ENCODE data around the gene CDK6.

CDK6 gene

GRCh38 chr7:92783260-92784201 lies 52.8 kb downstream of the CDK6 start:
- Mint-ChIP-seq H3K27ac (no peak overlapping the region), H3K9me3 (peaks cover 1% of the 10 kb centered on the region), H3K4me1 (peaks cover 4% of the 10 kb centered on the region), H3K27me3 (no peaks in the 10 kb centered on the region), H3K4me3 (no peak overlapping the region), H3K36me3 (peaks cover 1% of the 10 kb centered on the region)
- DNase-seq (ENCODE audit: low spot score in 2 of 2) (no peak), ATAC-seq (ENCODE audit: low read depth) (no peak)

- ATAC-seq (ENCODE audit: low read depth), result no peak
- H3K36me3 Mint-ChIP-seq, result no peaks in the 10 kb centered on the region
- H3K9me3 Mint-ChIP-seq, result no peaks in the 10 kb centered on the region
- H3K4me1 Mint-ChIP-seq, result peaks cover 4% of the 10 kb centered on the region
- DNase-seq (ENCODE audit: low spot score in 2 of 2), result no peak
- H3K27ac Mint-ChIP-seq, result no peak overlapping the region
- no peak overlapping the region for H3K4me3 Mint-ChIP-seq
- no peaks in the 10 kb centered on the region for H3K27me3 Mint-ChIP-seq
These were observed 53.5 kb downstream of the CDK6 start for GRCh38 chr7:92782855-92783254.

- H3K27ac Mint-ChIP-seq, result no peak overlapping the region
- no peaks in the 10 kb centered on the region for H3K27me3 Mint-ChIP-seq
These were observed 54.1 kb downstream of the CDK6 start for GRCh38 chr7:92782236-92782635.

GRCh38 chr7:92781117-92781720 lies 55.2 kb downstream of the CDK6 start:
- H3K27ac Mint-ChIP-seq, result no peak overlapping the region
- no peak overlapping the region for H3K4me3 Mint-ChIP-seq
- DNase-seq (ENCODE audit: low spot score in 2 of 2) (no peak), ATAC-seq (ENCODE audit: low read depth) (no peak)
- no peaks in the 10 kb centered on the region for H3K9me3 Mint-ChIP-seq
- H3K27me3 Mint-ChIP-seq, result no peaks in the 10 kb centered on the region
- H3K36me3 Mint-ChIP-seq, result no peaks in the 10 kb centered on the region
- peaks cover 4% of the 10 kb centered on the region for H3K4me1 Mint-ChIP-seq

More at GRCh38 chr7:92782236-92782635, 54.1 kb downstream of the CDK6 start:
- ATAC-seq (ENCODE audit: low read depth), result no peak
- H3K4me1 Mint-ChIP-seq, result peaks cover 4% of the 10 kb centered on the region
- no peak for DNase-seq (ENCODE audit: low spot score in 2 of 2)
- H3K9me3 Mint-ChIP-seq, result no peaks in the 10 kb centered on the region
- no peaks in the 10 kb centered on the region for H3K36me3 Mint-ChIP-seq
- no peak overlapping the region for H3K4me3 Mint-ChIP-seq

GRCh38 chr7:92778972-92779371 lies 57.4 kb downstream of the CDK6 start:
- peaks cover 4% of the 10 kb centered on the region for H3K4me1 Mint-ChIP-seq
- no peaks in the 10 kb centered on the region for H3K27me3 Mint-ChIP-seq
- peaks cover 6% of the 10 kb centered on the region for H3K36me3 Mint-ChIP-seq
- no peak for DNase-seq (ENCODE audit: low spot score in 2 of 2)
- H3K9me3 Mint-ChIP-seq, result no peaks in the 10 kb centered on the region
- no peak overlapping the region for H3K4me3 Mint-ChIP-seq
- no peak overlapping the region for H3K27ac Mint-ChIP-seq
- ATAC-seq (ENCODE audit: low read depth), result no peak

GRCh38 chr7:92777993-92778392 lies 58.4 kb downstream of the CDK6 start:
- Mint-ChIP-seq H3K4me3 (no peak overlapping the region), H3K27ac (no peak overlapping the region), H3K4me1 (peaks cover 4% of the 10 kb centered on the region), H3K36me3 (peaks cover 8% of the 10 kb centered on the region), H3K9me3 (no peaks in the 10 kb centered on the region), H3K27me3 (no peaks in the 10 kb centered on the region)
- DNase-seq (ENCODE audit: low spot score in 2 of 2), result no peak
- ATAC-seq (ENCODE audit: low read depth), result no peak

- Mint-ChIP-seq H3K27ac (no peak overlapping the region), H3K27me3 (no peaks in the 10 kb centered on the region), H3K4me1 (peaks cover 2% of the 10 kb centered on the region), H3K36me3 (peaks cover 9% of the 10 kb centered on the region), H3K4me3 (no peak overlapping the region), H3K9me3 (no peaks in the 10 kb centered on the region)
- DNase-seq (ENCODE audit: low spot score in 2 of 2), result no peak
- no peak for ATAC-seq (ENCODE audit: low read depth)
These were observed 62.6 kb downstream of the CDK6 start for GRCh38 chr7:92773808-92774207.

GRCh38 chr7:92769844-92770243 lies 66.5 kb downstream of the CDK6 start:
- peaks cover 15% of the 10 kb centered on the region for H3K36me3 Mint-ChIP-seq

GRCh38 chr7:92769394-92769699 lies 67.0 kb downstream of the CDK6 start:
- Mint-ChIP-seq H3K9me3 (no peaks in the 10 kb centered on the region), H3K27me3 (no peaks in the 10 kb centered on the region), H3K36me3 (peaks cover 11% of the 10 kb centered on the region), H3K27ac (no peak overlapping the region), H3K4me3 (no peak overlapping the region), H3K4me1 (peaks cover 8% of the 10 kb centered on the region)
- DNase-seq (ENCODE audit: low spot score in 2 of 2) (no peak), ATAC-seq (ENCODE audit: low read depth) (no peak)

More at GRCh38 chr7:92769844-92770243, 66.5 kb downstream of the CDK6 start:
- no peaks in the 10 kb centered on the region for H3K27me3 Mint-ChIP-seq
- no peak overlapping the region for H3K4me3 Mint-ChIP-seq
- H3K27ac Mint-ChIP-seq, result no peak overlapping the region
- ATAC-seq (ENCODE audit: low read depth), result no peak
- peaks cover 8% of the 10 kb centered on the region for H3K4me1 Mint-ChIP-seq
- H3K9me3 Mint-ChIP-seq, result no peaks in the 10 kb centered on the region
- no peak for DNase-seq (ENCODE audit: low spot score in 2 of 2)

- Mint-ChIP-seq H3K4me3 (no peak overlapping the region), H3K27me3 (no peaks in the 10 kb centered on the region)
- no peak for ATAC-seq (ENCODE audit: low read depth)
These were observed 67.6 kb downstream of the CDK6 start for GRCh38 chr7:92768501-92769393.

GRCh38 chr7:92767437-92767836 lies 68.9 kb downstream of the CDK6 start:
- H3K4me3 Mint-ChIP-seq, result no peak overlapping the region

More at GRCh38 chr7:92768501-92769393, 67.6 kb downstream of the CDK6 start:
- Mint-ChIP-seq H3K9me3 (no peaks in the 10 kb centered on the region), H3K36me3 (peaks cover 11% of the 10 kb centered on the region), H3K4me1 (peaks cover 8% of the 10 kb centered on the region), H3K27ac (no peak overlapping the region)
- DNase-seq (ENCODE audit: low spot score in 2 of 2), result no peak

GRCh38 chr7:92766461-92767003 lies 69.8 kb downstream of the CDK6 start:
- no peak overlapping the region for H3K4me3 Mint-ChIP-seq
- ATAC-seq (ENCODE audit: low read depth), result no peak
- H3K27ac Mint-ChIP-seq, result no peak overlapping the region
- no peaks in the 10 kb centered on the region for H3K27me3 Mint-ChIP-seq
- no peak for DNase-seq (ENCODE audit: low spot score in 2 of 2)
- H3K4me1 Mint-ChIP-seq, result peaks cover 6% of the 10 kb centered on the region
- H3K36me3 Mint-ChIP-seq, result peaks cover 11% of the 10 kb centered on the region
- H3K9me3 Mint-ChIP-seq, result no peaks in the 10 kb centered on the region

More at GRCh38 chr7:92767437-92767836, 68.9 kb downstream of the CDK6 start:
- ATAC-seq (ENCODE audit: low read depth), result no peak
- H3K36me3 Mint-ChIP-seq, result peaks cover 8% of the 10 kb centered on the region
- H3K27me3 Mint-ChIP-seq, result no peaks in the 10 kb centered on the region
- no peak for DNase-seq (ENCODE audit: low spot score in 2 of 2)
- H3K9me3 Mint-ChIP-seq, result no peaks in the 10 kb centered on the region
- peaks cover 6% of the 10 kb centered on the region for H3K4me1 Mint-ChIP-seq
- no peak overlapping the region for H3K27ac Mint-ChIP-seq

- no peaks in the 10 kb centered on the region for H3K9me3 Mint-ChIP-seq
- no peak overlapping the region for H3K4me3 Mint-ChIP-seq
- peaks cover 6% of the 10 kb centered on the region for H3K4me1 Mint-ChIP-seq
- H3K36me3 Mint-ChIP-seq, result peaks cover 13% of the 10 kb centered on the region
- no peak for DNase-seq (ENCODE audit: low spot score in 2 of 2)
- ATAC-seq (ENCODE audit: low read depth), result no peak
- H3K27ac Mint-ChIP-seq, result no peak overlapping the region
- no peaks in the 10 kb centered on the region for H3K27me3 Mint-ChIP-seq
These were observed 70.6 kb downstream of the CDK6 start for GRCh38 chr7:92765725-92766124.

All from memory B cell (primary cell).